Limb (tissue), 2 donors: Measurements from ENCODE around the gene TLDC2.
"Not testable (repeated sequence)": the region's sequence is repeated elsewhere in the genome, so short reads cannot be mapped to it uniquely, and the experiment has no call there.

Source experiments
- DNase-seq, 2 donors: peaks; one replicate each; pipeline ENCODE4 v3.0.0-alpha.2; 2016; ENCODE audit errors: extremely low spot score in 2 of 2

The TLDC2 gene

GRCh38 chr20:36866681-36867495 is 9.1 kb upstream of the TLDC2 start:
- DNase-seq = no peak

GRCh38 chr20:36871640-36872570 is 4.0 kb upstream of the TLDC2 start:
- DNase-seq = no peak

- no peak for DNase-seq
These were observed 3.1 kb upstream of the TLDC2 start for GRCh38 chr20:36872852-36873251.

GRCh38 chr20:36873498-36874189 is 2.3 kb upstream of the TLDC2 start:
- DNase-seq = no peak

- not testable (repeated sequence) for DNase-seq
These were observed 845 bp upstream of the TLDC2 start for GRCh38 chr20:36875093-36875492.

GRCh38 chr20:36876473-36876833 is 515 bp downstream of the TLDC2 start:
- DNase-seq = no peak

GRCh38 chr20:36878941-36879340 is 3.0 kb downstream of the TLDC2 start:
- DNase-seq = no peak

GRCh38 chr20:36880741-36881250 is 4.9 kb downstream of the TLDC2 start:
- no peak for DNase-seq

- no peak for DNase-seq
These were observed 5.4 kb downstream of the TLDC2 start for GRCh38 chr20:36881331-36881730.

GRCh38 chr20:36881888-36882287 is 6.0 kb downstream of the TLDC2 start:
- no peak for DNase-seq

GRCh38 chr20:36883977-36884535 is 8.1 kb downstream of the TLDC2 start:
- DNase-seq = no peak

GRCh38 chr20:36885356-36885755 is 9.4 kb downstream of the TLDC2 start:
- no peak for DNase-seq

- peak; percentile 68 to 92 for DNase-seq
These were observed 11.2 kb downstream of the TLDC2 start for GRCh38 chr20:36886859-36887751.

GRCh38 chr20:36887752-36888090 is 11.8 kb downstream of the TLDC2 start:
- no peak for DNase-seq

- DNase-seq = no peak
These were observed 13.1 kb downstream of the TLDC2 start for GRCh38 chr20:36888880-36889516.

- DNase-seq = no peak
These were observed 14.6 kb downstream of the TLDC2 start for GRCh38 chr20:36890586-36890985.

- DNase-seq = no peak
These were observed 15.3 kb downstream of the TLDC2 start for GRCh38 chr20:36891211-36891610.

- DNase-seq = no peak
These were observed 17.9 kb downstream of the TLDC2 start for GRCh38 chr20:36893801-36894200.

GRCh38 chr20:36895036-36895435 is 19.1 kb downstream of the TLDC2 start:
- DNase-seq = no peak

GRCh38 chr20:36904690-36905089 is 28.8 kb downstream of the TLDC2 start:
- no peak for DNase-seq
